GM12892 (cell line): ENCODE data around the gene STK39.
A peak's percentile ranks its signal among the peaks of the same experiment; 100 is the strongest.

Experiments used
- DNase-seq: peaks from one replicate; pipeline ENCODE4 v3.0.0; 2011; ENCODE audit not compliant: insufficient read length
- FAIRE-seq: peaks from 2 replicates; lab custom pipeline; 2011; peaks lifted over from hg19 to GRCh38; lab: Jason Lieb, UNC
- POLR2A ChIP-seq: IDR thresholded peaks from 2 replicates; pipeline ENCODE4 v1.6.1; 2011; ENCODE audit warnings: low read depth, low read length, control low read depth
- POLR2AphosphoS5 ChIP-seq: IDR thresholded peaks from 2 replicates; pipeline ENCODE4 v1.6.1; 2011; ENCODE audit warnings: low read depth, low read length, control low read depth
- TAF1 ChIP-seq: IDR thresholded peaks from 2 replicates; pipeline ENCODE4 v1.6.1; 2011; ENCODE audit warnings: low read depth, mild to moderate bottlenecking, control low read depth, low read length, borderline replicate concordance

STK39 gene

GRCh38 chr2:168008646-168009195, 238.7 kb downstream of the STK39 start:
- DNase-seq, result no peak
- TF ChIP-seq TAF1 (no peak), POLR2A (no peak), POLR2AphosphoS5 (no peak)
- FAIRE-seq, result no peak

- FAIRE-seq, result no peak
- no peak for DNase-seq
- no peak for TF ChIP-seq TAF1
- no peak for TF ChIP-seq POLR2A
- no peak for TF ChIP-seq POLR2AphosphoS5
These were observed 240.9 kb downstream of the STK39 start for GRCh38 chr2:168006498-168006897.

- DNase-seq (no peak), FAIRE-seq (peak; percentile 21)
- TF ChIP-seq POLR2AphosphoS5, result no peak
These were observed 241.8 kb downstream of the STK39 start for GRCh38 chr2:168005586-168005985.

GRCh38 chr2:168003876-168004275, 243.5 kb downstream of the STK39 start:
- FAIRE-seq (no peak), DNase-seq (no peak)
- TF ChIP-seq POLR2A, result no peak
- no peak for TF ChIP-seq TAF1
- no peak for TF ChIP-seq POLR2AphosphoS5

DNA sequence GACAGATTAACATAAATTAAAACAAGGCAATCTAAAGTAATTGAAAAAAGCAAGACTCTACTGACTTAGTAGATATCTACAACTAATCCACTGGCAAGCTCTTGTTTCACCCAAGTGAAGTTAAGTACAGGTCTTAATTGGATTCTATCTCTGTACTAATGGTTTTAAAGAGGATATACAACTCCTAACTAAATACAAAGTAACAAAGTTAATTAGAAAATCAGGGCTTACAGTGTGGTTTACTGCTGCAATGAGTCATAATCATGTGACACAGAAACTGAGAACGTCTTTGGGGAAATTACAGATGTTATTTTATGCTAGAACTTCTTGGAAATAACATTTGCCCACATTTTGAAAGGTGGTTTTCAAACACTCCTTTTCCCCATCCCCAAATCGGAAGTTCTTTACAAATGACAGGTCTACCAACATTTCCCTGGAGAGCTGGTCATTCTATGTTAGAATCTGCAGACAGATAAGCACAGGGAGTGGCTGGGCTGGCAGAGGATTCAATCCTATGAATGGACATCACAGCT, 245.3 kb downstream of the STK39 start:
- DNase-seq (no peak), FAIRE-seq (no peak)
- TF ChIP-seq POLR2A (no peak), TAF1 (no peak), POLR2AphosphoS5 (no peak)

GRCh38 chr2:167992278-167992677, 255.1 kb downstream of the STK39 start:
- FAIRE-seq, result no peak
- TF ChIP-seq POLR2AphosphoS5, result no peak
- DNase-seq, result no peak

DNA sequence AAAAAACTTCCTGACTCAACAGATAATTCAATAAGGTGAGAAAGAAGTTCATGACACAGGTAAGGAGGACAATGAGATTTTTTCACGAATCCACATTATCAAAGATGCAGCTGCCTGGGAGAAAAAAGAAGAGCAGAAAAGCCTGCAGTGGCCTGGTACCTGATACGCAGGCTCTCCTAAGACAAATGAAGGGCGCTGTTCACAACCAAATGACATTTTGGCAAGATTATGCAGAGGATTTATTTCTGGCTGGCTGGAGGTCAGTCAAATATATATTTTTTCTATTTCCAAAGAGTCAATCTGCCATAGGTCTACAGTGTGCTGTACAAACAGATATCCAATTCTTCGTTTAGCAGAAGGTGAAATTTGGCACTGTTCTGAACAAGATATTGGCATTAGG, 257.3 kb downstream of the STK39 start:
- no peak for DNase-seq
- FAIRE-seq, result no peak
- TF ChIP-seq POLR2A (no peak), TAF1 (no peak), POLR2AphosphoS5 (no peak)

- no peak for FAIRE-seq
- no peak for DNase-seq
- TF ChIP-seq POLR2AphosphoS5, result no peak
- no peak for TF ChIP-seq TAF1
- TF ChIP-seq POLR2A, result no peak
These were observed 259.1 kb downstream of the STK39 start for GRCh38 chr2:167988296-167988695.

GRCh38 chr2:167987558-167987957, 259.8 kb downstream of the STK39 start:
- FAIRE-seq, result no peak
- no peak for DNase-seq
- no peak for TF ChIP-seq POLR2AphosphoS5
- TF ChIP-seq TAF1, result no peak
- TF ChIP-seq POLR2A, result no peak

DNA sequence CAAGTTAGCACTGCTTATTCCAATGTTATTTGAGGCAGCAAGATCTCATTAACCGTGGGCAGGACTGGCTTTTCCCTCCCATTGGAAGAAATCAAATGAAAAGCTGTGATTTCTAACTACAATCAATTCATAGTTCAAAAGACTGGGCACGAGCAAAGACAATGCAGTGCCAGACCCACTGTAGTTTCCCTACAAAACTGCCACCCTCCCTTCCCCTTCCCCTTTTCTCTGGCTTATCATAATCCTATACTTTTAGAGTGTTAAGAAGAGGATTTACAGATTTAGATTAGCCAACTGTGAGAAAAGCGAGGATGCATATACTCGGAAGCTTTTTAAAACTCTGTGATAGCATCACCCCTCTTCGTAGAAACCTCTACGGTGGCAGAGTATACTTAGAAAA, 260.4 kb downstream of the STK39 start:
- DNase-seq (no peak), FAIRE-seq (no peak)
- TF ChIP-seq POLR2AphosphoS5, result no peak

- no peak for TF ChIP-seq POLR2A
- TF ChIP-seq POLR2AphosphoS5, result no peak
- TF ChIP-seq TAF1, result no peak
- DNase-seq (no peak), FAIRE-seq (no peak)
These were observed 261.2 kb downstream of the STK39 start for GRCh38 chr2:167986223-167986622.

GRCh38 chr2:167981945-167982344, 265.4 kb downstream of the STK39 start:
- no peak for DNase-seq
- TF ChIP-seq POLR2A, result no peak
- no peak for TF ChIP-seq POLR2AphosphoS5
- TF ChIP-seq TAF1, result no peak
- no peak for FAIRE-seq

DNA sequence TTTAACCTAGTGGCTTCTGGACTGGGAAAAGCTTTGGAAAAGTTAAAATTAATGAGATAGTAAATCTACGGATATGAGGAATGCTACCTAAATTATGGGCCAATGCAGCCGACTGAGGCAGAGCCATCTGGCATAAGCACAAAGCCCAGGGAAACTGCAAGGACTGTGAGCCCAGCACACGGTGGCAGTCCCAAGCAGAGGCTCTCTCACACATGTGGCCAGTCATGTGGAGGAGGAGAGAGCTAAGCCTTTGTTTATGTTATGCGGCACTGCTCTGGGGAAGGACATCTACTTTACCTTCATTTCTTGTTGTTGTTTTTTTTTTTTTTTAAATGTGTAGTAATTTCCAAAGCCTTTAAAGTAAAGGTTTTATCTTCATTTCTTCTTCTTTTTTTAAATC, 267.0 kb downstream of the STK39 start:
- FAIRE-seq (no peak), DNase-seq (no peak)
- no peak for TF ChIP-seq POLR2A
- TF ChIP-seq POLR2AphosphoS5, result no peak
- no peak for TF ChIP-seq TAF1
